ENCODE measurements around the gene ATP5ME.

ATP5ME gene

GRCh38 chr4:632196-632790, 41.8 kb downstream of the ATP5ME start:
- DNase-seq, result no peak

GRCh38 chr4:630656-631055, 43.4 kb downstream of the ATP5ME start:
- DNase-seq, result no peak

GRCh38 chr4:629915-630641, 44.0 kb downstream of the ATP5ME start:
- no peak for DNase-seq

- no peak for DNase-seq
Measured at GRCh38 chr4:629636-629914, 44.5 kb downstream of the ATP5ME start.

GRCh38 chr4:628821-629635, 45.0 kb downstream of the ATP5ME start:
- no peak for DNase-seq

- no peak for DNase-seq
Measured at GRCh38 chr4:628311-628741, 45.8 kb downstream of the ATP5ME start.

GRCh38 chr4:627347-628125, 46.5 kb downstream of the ATP5ME start:
- DNase-seq, result no peak

- no peak for DNase-seq
Measured at GRCh38 chr4:626201-627091, 47.6 kb downstream of the ATP5ME start.

GRCh38 chr4:625631-626161, 48.4 kb downstream of the ATP5ME start:
- no peak for DNase-seq

- DNase-seq, result no peak
Measured at GRCh38 chr4:624705-625590, 49.1 kb downstream of the ATP5ME start, which contains the start of gene PDE6B. TSS of gene PDE6B (plus strand) at chr4:625573. CDS start at chr4:625627, 54 bp downstream.

- no peak for DNase-seq
Measured at GRCh38 chr4:623914-624566, 50.0 kb downstream of the ATP5ME start.

GRCh38 chr4:622996-623913, 50.8 kb downstream of the ATP5ME start:
- DNase-seq, result no peak
